Epithelial cell of prostate (primary cell): ENCODE measurements around the gene HPCAL1.
"Not testable (repeated sequence)": the region's sequence is repeated elsewhere in the genome, so short reads cannot be mapped to it uniquely, and the experiment has no call there.

Source experiments
- DNase-seq: peaks from one replicate; pipeline ENCODE4 v3.0.0-alpha.2; 2011; ENCODE audit warnings: low read depth, low spot score
- H3K27ac ChIP-seq: fragments of 450-650 bp; 2 replicates; pipeline ENCODE4 v1.5.1; 2017; ENCODE audit warnings: mild to moderate bottlenecking

HPCAL1 gene

GRCh38 chr2:10431797-10432196 lies 129.1 kb downstream of the HPCAL1 start:
- no peak overlapping the region for H3K27ac ChIP-seq
- DNase-seq: no peak

GRCh38 chr2:10432311-10433181 lies 129.8 kb downstream of the HPCAL1 start:
- no peak overlapping the region for H3K27ac ChIP-seq
- no peak for DNase-seq

- H3K27ac ChIP-seq: no peak overlapping the region
- DNase-seq: no peak
Measured at GRCh38 chr2:10433264-10433946, 130.7 kb downstream of the HPCAL1 start.

GRCh38 chr2:10433947-10434885 lies 131.5 kb downstream of the HPCAL1 start:
- no peak overlapping the region for H3K27ac ChIP-seq
- no peak for DNase-seq

DNA sequence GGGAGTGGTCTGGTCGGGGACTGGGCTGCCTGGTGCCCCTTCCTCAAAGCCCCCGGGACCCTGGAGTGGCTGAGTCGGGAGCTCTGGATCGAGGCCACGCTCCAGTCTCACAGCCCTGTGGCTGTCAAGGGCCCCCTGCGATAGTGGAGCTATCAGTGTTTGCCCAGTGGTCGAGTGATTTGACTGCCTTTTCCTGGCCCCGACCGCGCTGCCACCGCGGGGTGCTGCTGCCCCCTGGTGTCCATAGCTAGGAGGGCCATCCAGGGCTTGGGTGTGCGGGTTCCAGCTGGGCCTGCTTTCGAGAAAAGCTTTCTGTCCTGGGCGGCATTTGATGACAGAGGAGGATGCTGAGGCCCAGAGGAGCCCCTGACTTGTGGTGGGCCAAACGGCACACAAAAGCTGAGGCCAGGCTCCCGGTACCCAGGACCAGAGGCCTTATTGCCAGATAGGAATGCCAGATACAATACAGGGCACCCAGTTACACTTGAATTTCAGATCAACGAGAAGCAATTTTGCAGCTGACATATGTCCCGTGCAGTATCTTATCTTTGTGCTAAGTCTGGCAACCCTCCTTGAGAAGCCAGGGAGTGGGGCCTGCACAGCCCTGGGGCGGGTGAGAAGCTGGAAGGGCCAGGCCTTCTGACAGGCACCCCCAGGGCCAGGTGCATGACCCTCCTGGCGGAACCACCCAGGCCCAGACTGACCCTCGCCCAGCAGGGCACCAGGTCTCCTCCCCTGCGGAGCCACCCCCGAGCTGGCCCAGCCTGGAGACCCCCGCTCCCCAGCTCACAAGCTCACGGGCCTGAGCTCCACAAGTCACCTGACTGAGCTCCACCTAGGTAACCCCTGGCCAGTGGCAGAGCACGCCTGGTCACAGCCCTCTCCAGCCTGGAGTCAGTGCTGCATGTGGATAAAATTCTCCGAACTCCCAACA lies 132.4 kb downstream of the HPCAL1 start:
- H3K27ac ChIP-seq: no peak overlapping the region
- no peak for DNase-seq

DNA sequence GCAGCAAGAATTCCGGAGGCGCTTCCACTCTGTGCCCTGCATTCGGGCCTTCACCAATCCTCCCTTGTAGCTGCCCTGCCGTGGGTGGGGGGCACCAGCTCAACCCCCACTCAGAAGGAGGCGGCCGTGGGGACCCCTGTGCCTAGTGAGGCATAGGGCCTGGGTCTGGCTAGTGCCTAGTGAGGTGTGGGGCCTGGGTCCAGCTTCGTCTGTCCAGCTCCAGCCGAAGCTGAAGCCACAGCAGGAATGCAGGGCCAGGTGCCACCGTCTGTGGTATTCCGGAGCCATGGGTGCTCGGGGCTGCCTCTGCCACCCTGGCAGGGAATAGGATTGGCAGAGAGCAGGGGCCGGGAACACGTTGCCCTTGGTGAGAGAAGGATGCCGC lies 133.1 kb downstream of the HPCAL1 start:
- no peak overlapping the region for H3K27ac ChIP-seq
- no peak for DNase-seq

DNA sequence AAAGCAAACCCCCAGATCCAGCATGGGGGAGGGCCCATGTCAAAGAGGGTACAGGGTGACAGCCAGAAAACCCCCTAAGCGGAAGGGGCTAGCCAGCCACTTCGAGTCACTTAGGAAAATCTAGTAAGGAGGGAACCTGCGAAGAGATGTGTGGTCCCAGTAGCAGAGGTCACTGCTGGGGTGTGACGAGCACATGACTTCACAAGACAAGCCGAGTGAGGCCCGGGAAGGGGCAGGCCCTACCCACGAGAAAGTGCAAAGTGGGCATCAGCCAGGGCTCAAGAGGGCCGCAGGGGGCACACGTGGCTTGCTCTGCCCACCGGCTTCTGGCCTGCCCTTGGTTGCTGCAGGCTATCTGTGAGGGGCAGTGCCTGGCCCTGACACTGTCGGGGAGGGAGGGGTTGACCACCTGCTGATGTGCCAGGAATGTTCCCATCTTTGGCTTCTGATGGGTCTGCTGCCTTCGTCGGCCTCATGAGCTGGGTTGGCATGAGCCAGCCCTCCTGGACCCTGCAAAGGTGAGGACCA lies 133.9 kb downstream of the HPCAL1 start:
- H3K27ac ChIP-seq: peak overlapping the region; percentile 41

DNA sequence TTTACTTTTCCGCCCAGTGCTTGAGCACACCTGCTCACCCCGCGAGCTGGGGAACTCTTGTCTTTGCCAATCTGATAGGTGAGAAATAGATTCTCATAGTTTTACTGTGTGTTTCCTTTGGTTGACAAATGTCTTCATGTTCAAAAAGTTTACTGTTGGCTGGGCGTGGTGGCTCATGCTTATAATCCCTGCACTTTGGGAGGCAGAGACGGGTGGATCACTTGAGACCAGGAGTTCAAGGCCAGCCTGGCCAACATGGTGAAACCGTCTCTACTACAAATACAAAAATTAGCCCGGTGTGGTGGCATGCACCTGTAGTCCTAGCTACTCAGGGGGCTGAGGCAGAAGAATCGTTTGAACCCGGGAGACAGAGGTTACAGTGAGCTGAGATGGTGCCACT lies 135.1 kb downstream of the HPCAL1 start:
- no peak for DNase-seq
- H3K27ac ChIP-seq: peak overlapping the region; percentile 41

More for the DNA sequence above, 133.9 kb downstream of the HPCAL1 start:
- no peak for DNase-seq

DNA sequence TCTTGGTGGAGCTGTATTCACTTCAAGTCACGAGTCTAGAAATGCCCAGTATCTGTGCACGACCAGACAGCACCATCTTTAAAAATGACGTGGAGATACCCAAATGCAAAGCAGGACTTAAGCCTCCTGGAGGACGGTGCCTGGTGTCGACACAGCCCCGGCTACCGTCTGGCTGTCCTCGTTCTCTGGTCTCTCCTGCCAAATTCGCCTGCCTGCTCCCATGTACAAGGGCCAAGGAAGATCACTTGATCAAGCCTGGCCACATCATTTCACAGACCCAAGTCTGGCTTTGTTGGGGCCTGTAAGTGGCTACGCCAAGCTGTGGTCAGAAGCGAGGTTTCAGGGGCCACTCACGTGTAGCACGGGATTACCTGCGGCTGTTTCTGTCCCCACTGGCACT lies 136.0 kb downstream of the HPCAL1 start:
- no peak for DNase-seq
- peak overlapping the region; percentile 41 for H3K27ac ChIP-seq

DNA sequence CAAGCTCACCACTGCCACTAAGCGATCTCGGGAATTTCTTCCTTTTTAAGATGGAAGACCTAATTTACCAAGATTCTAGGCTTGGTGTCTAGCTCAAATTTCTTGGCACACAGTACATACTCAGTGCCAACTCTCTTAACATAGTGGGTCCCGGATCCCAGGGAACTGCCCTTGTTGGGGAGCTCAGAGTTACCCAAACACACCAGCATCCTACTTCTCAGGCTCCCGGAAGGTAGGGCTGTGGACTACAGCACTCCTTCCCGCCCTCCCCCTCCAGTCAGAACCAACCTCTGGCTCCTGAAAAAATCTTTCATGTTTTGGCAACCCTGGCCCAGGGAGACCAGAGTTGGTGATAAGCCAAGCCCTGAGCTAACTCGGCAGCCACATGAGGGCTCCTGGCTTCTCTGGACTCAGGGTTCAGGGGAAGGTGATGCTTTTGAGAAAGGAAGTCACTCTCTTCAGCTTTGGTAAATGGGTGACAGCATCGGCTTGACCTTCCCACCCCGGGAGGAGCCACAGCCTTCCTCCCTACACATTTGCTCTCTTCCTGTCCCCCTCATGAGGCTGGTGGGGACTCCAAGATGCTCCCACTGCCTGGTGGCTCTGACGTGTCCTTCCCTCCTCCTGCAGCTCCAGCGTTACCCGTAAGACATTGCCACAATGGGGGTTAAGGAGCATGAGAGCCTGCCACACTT lies 136.6 kb downstream of the HPCAL1 start:
- no peak for DNase-seq
- H3K27ac ChIP-seq: peak overlapping the region; percentile 41

- peak overlapping the region; percentile 41 for H3K27ac ChIP-seq
- no peak for DNase-seq
Measured at GRCh38 chr2:10439971-10440370, 137.3 kb downstream of the HPCAL1 start.

GRCh38 chr2:10440736-10441135 lies 138.0 kb downstream of the HPCAL1 start:
- DNase-seq: no peak

DNA sequence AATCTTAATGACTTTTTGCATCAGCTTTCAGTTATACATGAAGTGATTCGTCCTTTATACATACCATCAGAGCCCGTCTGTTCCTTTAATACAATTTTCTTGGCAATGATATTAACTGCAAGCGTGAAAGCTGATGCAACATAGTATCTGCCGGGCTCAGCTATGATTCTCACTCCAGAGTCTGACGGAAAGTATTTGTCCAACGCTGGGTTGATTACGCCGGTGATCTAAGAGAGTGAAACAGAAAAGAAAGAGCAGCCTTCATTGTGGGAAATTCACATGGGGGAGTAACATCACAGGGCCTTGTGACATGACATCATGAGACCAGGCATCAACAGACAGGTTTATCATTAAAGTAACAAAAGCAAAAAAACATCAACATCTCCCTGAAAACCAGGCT lies 139.2 kb downstream of the HPCAL1 start:
- H3K27ac ChIP-seq: no peak overlapping the region
- DNase-seq: no peak

More at GRCh38 chr2:10440736-10441135, 138.0 kb downstream of the HPCAL1 start:
- no peak overlapping the region for H3K27ac ChIP-seq

- not testable (repeated sequence) for DNase-seq
- H3K27ac ChIP-seq: peak overlapping the region; percentile 6
Measured at GRCh38 chr2:10442469-10443126, 139.9 kb downstream of the HPCAL1 start.

DNA sequence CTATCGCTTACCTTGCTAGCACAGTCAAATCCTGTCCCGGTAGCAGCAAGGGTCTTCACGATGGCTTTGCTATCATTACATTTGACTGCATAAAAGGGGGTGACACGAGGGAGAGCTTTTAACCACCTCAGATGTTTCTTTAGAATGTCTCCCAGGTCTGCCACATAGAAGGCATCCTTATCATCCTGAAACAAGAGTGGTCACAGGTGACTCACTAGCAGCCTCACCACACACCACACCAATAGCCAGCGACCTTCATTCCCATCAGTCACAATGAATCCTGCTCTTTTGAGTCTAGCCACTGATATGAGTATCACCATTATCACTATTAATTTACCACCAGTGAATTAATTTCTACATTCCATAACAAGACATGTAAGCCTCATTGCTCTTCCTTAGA lies 141.8 kb downstream of the HPCAL1 start:
- no peak for DNase-seq
- peak overlapping the region; percentile 86 for H3K27ac ChIP-seq

- peak overlapping the region; percentile 86 for H3K27ac ChIP-seq
- DNase-seq: no peak
Measured at GRCh38 chr2:10446631-10447030, 143.9 kb downstream of the HPCAL1 start.

GRCh38 chr2:10447300-10447894 lies 144.7 kb downstream of the HPCAL1 start:
- no peak for DNase-seq

More at GRCh38 chr2:10447300-10447894, 144.7 kb downstream of the HPCAL1 start:
- peak overlapping the region; percentile 86 for H3K27ac ChIP-seq
